ENCODE data around the gene PPP2R5A.

DNA sequence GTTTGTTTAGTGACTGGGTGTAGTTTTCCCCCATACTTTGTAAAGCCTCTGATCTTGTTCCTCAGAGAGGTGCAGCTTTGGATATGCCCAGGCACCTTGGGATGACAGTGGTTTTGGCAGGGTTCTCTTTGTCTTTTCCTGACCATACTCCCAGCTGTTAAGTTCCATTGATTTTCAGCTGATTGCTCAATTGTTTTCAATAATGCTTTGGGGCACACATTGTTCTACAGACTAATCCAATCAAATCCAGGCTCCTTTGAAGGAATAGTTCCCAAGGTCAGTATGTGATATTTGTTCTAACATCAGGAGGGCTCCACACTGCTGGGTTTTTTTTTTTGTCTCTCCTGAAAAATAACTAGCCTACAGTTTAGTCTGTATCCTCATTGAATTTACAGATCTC is 24.8 kb downstream of the PPP2R5A start:
- TF ChIP-seq POLR2AphosphoS5 (IDR thresholded peaks at IDR 0.05) (no peak), POLR2A (IDR thresholded peaks at IDR 0.05) (no peak), EP300 (IDR thresholded peaks at IDR 0.05) (no peak)
- TF ChIP-seq, protein P1, sequence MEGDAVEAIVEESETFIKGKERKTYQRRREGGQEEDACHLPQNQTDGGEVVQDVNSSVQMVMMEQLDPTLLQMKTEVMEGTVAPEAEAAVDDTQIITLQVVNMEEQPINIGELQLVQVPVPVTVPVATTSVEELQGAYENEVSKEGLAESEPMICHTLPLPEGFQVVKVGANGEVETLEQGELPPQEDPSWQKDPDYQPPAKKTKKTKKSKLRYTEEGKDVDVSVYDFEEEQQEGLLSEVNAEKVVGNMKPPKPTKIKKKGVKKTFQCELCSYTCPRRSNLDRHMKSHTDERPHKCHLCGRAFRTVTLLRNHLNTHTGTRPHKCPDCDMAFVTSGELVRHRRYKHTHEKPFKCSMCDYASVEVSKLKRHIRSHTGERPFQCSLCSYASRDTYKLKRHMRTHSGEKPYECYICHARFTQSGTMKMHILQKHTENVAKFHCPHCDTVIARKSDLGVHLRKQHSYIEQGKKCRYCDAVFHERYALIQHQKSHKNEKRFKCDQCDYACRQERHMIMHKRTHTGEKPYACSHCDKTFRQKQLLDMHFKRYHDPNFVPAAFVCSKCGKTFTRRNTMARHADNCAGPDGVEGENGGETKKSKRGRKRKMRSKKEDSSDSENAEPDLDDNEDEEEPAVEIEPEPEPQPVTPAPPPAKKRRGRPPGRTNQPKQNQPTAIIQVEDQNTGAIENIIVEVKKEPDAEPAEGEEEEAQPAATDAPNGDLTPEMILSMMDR (IDR thresholded peaks at IDR 0.05) = no peak
